DMS79 treated with DMSO at 0.1 percent for 48 hours (cell line): ENCODE measurements around the gene ESPN.

ENCODE experiments used
- DNase-seq: peaks from one replicate; lab custom pipeline; 2025; lab: John Stamatoyannopoulos, UW

ESPN gene

DNA sequence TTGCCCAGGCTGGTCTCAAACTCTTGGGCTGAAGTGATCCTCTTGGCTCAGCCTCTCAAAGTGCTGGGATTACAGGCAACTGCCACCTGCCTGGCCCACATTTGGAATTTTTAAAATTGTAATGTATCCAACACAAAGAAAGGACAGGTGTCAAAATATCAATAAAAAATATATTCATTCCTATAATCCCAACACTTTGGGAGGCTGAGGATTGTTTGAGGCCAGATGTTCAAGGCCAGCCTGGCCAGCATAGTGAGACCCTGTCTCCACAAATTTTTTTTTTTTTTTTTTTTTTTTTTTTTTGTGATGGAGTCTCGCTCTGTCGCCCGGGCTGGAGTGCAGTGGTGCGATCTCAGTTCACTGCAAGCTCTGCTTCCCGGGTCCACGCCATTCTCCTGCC lies 14.8 kb upstream of the ESPN start:
- no peak for DNase-seq

DNA sequence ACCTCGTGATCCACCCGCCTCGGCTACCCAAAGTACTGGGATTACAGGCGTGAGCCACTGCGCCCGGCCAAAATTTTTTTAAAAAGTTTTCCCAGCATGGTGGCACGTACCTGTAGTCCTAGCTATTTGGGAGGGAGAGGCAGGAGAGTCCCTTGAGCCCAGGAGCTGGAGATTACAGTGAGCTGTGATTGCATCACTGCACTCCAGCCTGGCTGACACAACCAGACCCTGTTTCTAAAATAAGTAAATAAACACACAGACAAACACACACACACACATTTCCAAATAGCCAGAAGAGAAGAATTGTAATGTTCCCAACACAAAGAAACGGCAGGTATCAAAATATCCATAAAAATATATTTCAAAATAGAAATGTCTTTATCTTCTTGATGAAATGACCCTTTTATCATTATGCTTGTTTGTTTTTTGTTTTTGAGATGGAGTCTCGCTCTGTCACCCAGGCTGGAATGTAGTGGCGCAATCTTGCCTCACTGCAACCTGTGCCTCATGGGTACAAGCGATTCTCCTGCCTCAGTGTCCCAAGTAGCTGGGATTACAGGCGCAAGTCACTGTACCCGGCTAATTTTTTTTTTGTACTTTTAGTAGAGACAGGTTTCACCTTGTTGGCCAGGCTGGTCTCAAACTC lies 14.2 kb upstream of the ESPN start:
- no peak for DNase-seq

DNA sequence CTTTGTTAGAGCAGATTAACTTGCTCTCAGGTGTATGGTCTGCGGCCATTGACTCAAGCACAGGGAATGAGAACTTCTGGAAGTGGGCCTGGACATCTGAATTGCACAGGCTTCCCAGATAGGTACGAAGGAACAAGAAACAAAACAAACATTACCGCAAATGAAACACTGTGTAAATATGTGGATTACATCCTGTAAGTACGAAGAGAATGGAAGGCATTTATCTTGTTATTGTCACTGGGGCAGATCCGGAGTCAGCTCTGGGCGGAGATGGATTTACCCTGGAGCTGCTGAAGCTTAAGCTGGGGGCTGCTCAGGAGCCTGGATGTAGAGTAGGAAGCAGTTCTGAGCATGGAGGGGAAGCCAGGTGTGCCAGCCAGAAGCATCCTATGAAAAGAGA lies 11.7 kb upstream of the ESPN start:
- DNase-seq = no peak

GRCh38 chr1:6414443-6414844 lies 10.1 kb upstream of the ESPN start:
- DNase-seq = peak; percentile 39

DNA sequence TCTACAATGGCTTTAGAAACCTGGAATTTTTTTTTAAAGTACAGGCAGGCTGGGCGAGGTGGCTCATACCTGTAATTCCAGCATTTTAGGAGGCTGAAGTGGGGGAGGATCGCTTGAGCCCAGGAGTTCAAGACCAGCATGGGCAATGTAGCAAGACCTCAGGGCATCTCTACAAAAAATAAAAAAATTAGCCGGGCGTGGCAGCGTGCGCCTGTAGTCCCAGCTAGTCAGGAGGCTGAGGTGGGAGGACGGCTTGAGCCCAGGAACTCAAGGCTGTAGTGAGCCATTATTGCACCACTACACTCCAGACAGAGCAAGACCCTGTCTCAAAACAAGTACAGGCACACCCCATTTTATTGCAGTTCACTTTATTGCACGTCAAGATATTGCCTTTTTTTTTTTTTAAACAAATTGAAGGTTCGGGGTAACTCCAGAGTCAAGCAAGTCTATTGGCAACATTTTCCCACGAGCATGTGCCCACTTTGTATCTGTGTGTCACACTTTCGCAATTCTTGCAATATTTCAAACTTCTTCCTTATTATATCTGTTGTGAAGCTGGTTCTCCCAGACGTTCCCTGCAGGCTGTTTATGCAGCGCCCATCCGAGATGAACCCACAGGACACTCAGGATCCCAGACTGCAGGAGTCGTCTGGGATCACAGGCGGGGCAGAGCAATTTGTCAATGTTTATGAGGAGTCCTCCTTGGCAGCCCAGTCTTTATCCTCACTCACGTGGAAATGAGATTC lies 9.5 kb upstream of the ESPN start:
- DNase-seq = no peak

DNA sequence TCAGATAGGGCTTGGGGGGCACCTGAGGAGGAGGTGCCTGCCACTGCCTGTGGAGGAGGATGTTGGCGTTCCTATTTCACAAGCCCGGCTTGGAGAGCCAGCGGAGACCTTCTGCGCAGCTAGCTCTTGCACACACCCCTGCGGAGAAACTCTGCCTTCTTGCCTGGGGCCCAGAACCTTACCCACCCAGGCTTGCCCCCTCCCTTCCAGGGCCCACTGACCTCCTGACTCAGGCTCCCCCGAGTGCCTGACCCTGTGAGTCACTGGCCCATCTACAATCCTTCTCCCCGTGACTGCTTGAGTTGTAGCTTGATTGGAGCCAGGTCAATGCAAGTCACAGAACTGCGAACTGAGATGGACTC lies 8.3 kb upstream of the ESPN start:
- DNase-seq = no peak

DNA sequence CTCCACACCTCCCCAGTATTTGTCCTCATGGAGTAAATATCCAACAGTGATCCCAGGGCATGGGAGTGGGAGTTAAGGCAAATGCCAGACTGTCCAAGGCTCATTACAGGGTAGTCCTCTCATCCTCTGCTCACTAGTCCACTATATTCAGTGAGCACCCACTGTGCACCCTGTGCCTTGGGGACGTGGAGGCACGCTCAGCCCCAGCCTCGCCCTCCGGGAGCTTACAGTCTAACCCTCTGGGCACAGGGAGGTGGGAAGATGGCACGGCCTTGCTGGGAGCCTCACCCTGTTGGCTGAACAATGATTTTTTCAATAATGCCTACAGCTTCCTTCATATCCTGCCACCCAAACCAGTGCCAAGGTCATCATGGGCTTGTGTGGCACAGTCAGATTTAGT lies 7.7 kb upstream of the ESPN start:
- no peak for DNase-seq

DNA sequence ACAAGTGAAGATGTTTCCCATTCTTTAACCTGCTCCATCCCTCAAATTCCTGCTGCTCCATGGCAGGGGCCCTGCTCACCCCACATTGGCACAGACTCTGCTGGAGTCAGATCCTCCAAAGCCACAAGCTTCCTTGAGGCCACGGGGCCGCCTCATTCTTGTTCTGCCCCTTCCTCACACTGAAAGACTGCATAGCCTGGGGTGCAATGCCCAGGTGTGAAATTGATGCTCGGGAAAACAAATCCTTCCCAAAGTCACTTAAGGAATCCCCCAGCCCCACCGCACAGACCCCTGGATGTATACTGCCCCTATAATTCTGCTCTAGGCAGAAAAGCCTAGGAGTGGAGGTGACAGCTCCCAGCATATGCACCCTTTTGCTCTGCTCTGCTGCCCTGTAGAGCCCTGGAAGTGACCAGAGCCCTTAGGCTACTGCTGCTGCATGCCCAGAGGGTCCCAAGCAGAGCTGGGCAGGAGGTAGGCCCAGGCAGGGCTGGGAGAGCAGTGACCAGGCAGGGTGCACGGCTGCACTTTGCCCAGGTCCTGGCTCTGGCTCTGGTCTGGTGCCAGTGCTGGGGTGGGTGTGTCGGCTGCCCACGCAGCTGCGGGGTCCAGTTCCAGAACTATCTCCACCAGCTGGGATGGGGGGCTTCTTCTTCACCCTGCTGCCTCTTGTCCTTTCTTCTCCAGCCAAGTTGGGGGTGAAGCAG lies 6.5 kb upstream of the ESPN start:
- no peak for DNase-seq

DNA sequence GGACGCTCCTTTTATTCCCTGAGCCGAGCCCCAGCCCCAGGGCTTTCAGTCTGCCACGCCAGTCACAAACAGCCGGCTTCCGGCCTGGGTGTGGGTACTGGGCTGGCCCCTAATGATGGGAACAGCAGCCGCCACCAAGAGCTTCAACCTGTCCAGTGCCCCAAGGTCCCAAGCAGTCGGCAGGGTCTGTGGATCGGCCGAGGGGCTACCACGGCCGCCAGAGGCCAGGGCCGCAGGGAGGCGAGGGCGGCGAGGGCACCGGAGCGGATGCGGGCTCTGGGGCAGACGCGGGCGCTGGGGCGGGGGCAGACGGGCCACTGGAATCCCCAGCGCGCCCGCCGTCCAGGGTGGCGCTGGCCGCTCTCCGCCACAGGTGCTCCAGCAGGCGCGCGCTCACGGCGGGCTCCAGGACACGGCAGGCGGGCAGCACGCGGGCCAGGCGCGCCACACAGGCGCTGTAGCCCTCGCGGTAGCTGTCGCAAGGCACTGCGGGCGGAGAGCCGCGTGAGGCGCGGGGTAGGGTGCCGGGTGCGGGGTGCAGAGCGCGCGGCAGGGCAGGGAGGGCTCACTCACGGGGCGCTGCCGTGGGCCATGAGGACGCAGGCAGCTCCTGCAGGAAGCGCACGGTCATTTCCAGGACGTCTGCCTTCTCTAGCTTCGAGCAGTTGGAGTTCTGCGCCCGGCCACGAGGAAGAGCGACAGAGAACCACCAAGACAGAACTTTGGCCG lies 5.7 kb upstream of the ESPN start:
- no peak for DNase-seq

DNA sequence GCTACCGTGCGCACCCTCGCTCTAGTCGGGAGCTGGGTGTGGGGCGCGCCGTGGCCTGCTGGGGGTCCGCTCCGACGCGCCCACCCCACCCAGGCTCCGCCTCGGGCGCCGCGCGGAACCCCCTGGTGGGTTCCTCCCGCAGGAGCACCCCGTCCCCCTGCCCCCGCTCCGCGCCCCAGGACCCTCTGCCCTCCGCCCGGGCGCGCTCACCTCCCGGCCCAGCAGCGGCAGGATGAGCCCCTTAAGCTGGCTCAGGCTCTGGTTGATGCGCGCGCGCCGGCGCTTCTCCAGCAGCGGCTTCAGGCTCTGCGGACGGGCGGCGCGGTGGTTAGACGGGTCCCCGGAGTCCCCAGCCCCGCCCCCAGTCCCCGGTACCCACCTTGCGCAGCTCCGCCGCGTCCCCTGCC lies 5.2 kb upstream of the ESPN start:
- peak; percentile 12 for DNase-seq

DNA sequence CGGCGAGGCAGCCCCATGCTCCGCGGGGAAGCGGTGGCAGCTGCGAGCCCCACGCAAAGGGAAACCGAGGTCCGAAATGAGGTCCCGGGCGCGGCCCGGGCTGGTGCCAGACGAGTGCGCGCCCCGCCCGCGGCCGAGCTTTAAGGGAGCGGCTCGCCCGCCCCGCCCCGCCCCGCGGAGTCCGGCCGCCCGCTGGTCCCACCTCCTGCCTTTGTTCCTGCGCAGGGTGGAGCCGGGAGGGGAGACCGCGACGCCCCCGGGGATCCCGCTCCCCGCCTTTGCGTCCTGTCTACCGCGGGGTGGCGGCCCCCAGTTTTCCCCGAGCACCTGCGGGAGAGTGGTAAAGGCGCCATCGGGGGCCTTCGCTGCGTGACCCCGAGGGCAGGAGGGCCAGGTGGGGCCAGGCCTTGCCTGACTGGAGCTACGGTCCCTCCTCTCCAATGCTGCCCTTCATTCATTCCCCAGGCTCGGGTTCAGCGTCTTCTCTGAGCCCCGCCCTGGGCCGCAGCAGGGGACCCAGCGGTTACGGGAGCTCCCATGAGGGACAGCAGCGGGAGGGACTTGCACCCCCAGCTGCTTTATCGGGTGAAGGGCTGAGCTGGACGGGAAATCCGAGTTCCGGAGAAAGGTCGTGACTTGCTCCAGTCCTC lies 4.6 kb upstream of the ESPN start, which contains the start of gene HES2:
TSS of gene HES2 (minus strand) at position 116 of the 650 bp plus-strand sequence. CDS start at position 17, 99 bp downstream.
- DNase-seq = no peak

DNA sequence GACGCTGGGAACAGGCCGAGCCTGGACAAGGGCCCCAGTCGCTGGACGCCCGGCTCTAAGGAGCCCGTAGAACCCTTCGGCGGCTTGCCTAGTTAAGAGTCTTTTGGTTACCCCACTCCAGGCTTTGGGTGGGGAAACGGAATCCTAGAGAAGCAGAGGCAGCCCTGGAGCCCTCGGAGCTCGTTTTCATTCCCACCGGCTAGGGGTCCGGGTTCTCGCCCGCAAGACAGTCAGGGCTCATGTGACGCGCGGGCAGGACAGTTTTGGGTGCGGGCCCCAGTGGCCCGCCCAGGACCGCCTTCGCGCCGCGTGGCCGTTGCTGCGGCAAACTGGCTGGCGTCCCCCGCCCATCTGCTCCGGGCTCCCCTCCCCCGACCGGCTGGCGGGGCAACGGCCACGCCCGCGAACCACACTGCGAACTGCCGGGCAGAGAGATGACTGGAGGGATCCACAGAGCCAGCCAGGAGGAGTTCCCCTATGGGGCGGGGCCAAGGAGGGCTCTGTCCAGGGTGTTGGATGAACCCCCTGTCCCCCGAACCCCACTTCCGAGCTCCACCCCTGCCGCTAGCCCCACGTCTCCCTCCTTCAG lies 4.0 kb upstream of the ESPN start:
- DNase-seq = no peak

DNA sequence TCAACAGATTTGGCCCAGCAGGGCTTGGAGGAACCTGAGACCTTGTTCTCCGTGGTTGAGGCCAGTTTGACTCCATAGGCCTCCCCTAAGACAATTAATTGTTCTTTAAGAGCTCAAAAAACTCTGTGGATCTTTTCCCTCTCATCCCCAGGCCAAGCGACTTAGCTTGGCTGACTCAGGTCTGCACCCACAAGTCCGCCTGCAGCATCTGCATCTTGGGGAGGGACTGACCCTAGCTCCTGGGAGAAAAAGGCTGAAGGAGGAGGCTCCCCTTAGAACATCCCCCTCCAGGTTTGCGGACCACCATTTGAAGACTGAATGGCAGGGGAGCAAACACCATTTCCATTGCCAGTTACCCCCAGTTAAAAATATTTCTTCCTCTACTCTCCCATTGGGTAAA lies 3.3 kb upstream of the ESPN start:
- DNase-seq = no peak

- DNase-seq = peak; percentile 93
These were observed 1.1 kb upstream of the ESPN start for GRCh38 chr1:6423321-6423999.

DNA sequence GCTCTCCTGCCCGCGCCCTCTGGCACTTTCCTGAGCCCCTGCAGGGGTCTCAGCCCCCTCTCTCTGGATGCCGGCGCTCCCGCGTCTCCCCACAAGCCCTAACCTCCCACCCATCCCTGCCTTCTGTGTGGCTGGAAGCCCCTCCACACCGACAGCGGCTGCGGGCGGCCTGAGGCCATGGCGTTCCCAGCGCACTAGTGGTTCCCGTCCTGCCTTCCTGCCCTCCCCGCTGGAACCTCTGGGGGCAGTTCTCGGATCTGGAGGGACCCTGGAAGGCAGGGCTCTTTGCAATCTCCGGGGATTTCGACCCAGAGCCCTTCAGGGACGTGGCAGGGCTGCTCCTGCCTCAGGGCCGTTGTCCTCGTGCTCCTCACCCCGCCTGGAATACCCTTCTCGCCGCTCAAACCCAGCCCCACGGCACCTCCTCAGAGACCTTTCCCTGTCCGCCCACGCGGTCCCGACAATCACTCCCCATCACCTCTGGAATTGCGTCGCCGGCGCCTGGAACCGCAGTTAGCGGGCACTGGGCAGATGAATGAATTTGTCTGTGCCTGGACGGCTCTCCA lies 493 bp upstream of the ESPN start:
- DNase-seq = peak; percentile 30

DNA sequence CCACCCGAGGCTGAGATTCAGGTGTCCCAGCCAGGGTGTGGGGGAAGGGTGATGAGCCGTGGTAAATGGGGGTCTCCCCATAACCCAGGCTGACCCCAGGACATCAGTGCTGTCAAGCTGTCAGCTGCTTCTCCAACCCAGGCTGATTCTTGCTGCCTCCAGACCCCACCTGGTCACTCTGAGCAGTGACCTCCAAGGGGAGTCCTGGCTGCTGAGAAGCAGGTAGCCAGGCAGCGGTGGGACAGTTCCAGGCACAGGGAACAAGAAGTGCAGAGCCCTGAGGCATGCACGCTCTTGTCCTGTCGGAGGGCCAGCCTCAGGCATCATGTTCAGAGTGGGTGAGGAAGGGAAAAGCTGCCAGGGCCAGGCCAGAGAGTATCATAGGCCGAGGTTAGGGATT lies 1.1 kb downstream of the ESPN start:
- no peak for DNase-seq

DNA sequence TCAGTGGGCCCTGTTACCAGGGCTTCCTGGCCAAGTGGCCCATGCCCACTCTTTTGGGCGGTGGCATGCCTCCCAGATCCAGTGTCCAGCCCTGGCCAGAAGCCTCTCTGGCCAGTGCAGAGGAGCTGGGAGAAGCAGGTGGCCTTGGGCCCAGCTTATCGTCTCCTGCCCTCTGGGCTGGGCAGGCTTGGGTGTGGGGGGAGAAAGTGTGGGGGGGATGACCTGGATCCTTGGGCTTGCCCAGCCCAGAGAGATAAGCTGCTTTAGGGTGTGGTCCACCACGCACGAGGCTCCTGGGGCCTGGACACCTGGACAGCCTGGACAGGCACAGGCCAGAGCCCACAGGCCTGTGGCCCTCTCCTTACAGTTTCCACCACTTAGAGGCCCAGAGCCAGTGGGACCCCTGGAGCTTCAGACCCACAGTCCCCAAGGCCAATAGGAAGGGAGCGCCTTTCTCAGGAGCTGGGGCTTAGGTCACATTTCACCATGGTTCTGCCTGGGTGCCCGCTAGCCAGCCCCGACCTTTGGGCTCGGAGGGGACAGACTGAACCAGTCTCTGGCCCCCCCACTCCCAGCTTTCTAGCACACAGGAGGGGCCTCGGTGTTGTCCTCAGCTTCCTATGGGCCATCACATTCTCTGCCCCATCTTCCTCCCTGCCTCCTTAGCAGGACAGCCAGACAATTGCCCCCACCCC lies 1.8 kb downstream of the ESPN start:
- no peak for DNase-seq

DNA sequence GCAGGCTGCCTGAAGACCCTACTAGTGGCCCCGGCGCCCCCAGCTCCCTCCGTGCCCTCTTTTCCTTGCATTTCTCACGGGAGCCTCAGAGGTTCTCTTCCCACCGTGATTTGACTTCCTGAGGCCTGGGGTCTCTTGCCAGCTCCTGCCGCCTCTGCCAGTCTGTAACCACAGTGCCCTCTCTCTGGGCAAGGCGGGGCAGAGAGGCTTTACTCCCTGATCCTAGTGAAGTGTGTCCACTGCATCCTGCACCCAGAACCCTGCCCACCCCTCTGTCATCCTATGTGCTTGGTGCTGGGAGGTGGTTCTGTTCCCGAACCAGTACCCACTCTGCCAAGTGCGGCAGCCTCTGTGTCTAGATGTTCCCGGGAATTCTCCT lies 2.4 kb downstream of the ESPN start:
- DNase-seq = no peak

- DNase-seq = peak; percentile 84
These were observed 3.1 kb downstream of the ESPN start for GRCh38 chr1:6427441-6428390.
